Suprapubic skin (tissue), 4 donors: ENCODE results near the gene RFX8. TPM values are rescaled to one million over a fixed set of nuclear protein-coding genes. Genes with fewer than 3 reads are reported as not detected.

Source experiments
- DNase-seq, 2 donors: peaks; one replicate each; pipeline ENCODE4 v3.0.0-alpha.2; 2019; ENCODE audit warnings: low spot score in 2 of 2
- H3K27ac ChIP-seq: fragments of 200-600 bp; sonication (generic); one replicate; pipeline ENCODE4 v1.5.1; 2019
- H3K27me3 ChIP-seq: fragments of 200-600 bp; sonication (generic); one replicate; pipeline ENCODE4 v1.5.1; 2019
- H3K36me3 ChIP-seq: fragments of 200-600 bp; sonication (generic); one replicate; pipeline ENCODE4 v1.5.1; 2019
- H3K4me1 ChIP-seq: fragments of 200-600 bp; sonication (generic); one replicate; pipeline ENCODE4 v1.5.1; 2019
- H3K4me3 ChIP-seq: fragments of 200-600 bp; sonication (generic); one replicate; pipeline ENCODE4 v1.5.1; 2019; ENCODE audit warnings: mild to moderate bottlenecking
- H3K9me3 ChIP-seq: fragments of 200-600 bp; sonication (generic); one replicate; pipeline ENCODE4 v1.5.1; 2019
- CTCF ChIP-seq, 2 donors: fragments of 200-600 bp in 1 of 2; fragments of 450-650 bp in 1 of 2; sonication (generic) in 1 of 2; IDR thresholded peaks; one replicate each; pipeline ENCODE4 v1.5.1; 2016 to 2019; ENCODE audit warnings: antibody characterized with exemption in 2 of 2, mild to moderate bottlenecking in 1 of 2, moderate library complexity in 1 of 2
- EP300 ChIP-seq: sonication (generic); formaldehyde crosslinking; IDR thresholded peaks from one replicate; pipeline ENCODE4 v1.6.1; 2017; ENCODE audit warnings: antibody characterized with exemption
- POLR2A ChIP-seq, 2 donors: fragments of 450-650 bp; IDR thresholded peaks; one replicate each; pipeline ENCODE4 v1.6.1; 2017; ENCODE audit warnings: antibody characterized with exemption in 2 of 2, mild to moderate bottlenecking in 2 of 2, moderate library complexity in 2 of 2
- POLR2AphosphoS5 ChIP-seq, 3 donors: sonication (generic); formaldehyde crosslinking; IDR thresholded peaks; one replicate each; pipeline ENCODE4 v1.6.1; 2017; ENCODE audit warnings: antibody characterized with exemption in 3 of 3
- WGBS: methylation state at CpG from one replicate; pipeline ENCODE4 v1.1.5; 2018; 5-methylcytosine and 5-hydroxymethylcytosine counted together
- total RNA-seq, 4 donors: library from RNA; depleted of rRNA; stranded (reverse); fragments of >200 nt; gene quantifications; one replicate each; pipeline ENCODE4 v1.1.0, GENCODE V29; 2016

RFX8 gene
- total RNA-seq, 4 donors from 2014 or later, result 0.70 TPM; not detected in 3

GRCh38 chr2:101398116-101398821 is 76.6 kb downstream of the RFX8 start:
- WGBS, result 75% methylated on average over 10 of the region's 10 CpGs
- DNase-seq, result no peak
- Histone ChIP-seq H3K4me3 (no peak overlapping the region), H3K4me1 (no peaks in the 10 kb centered on the region), H3K27me3 (no peaks in the 10 kb centered on the region), H3K9me3 (no peaks in the 10 kb centered on the region), H3K36me3 (no peaks in the 10 kb centered on the region), H3K27ac (no peak overlapping the region)
- TF ChIP-seq POLR2A (IDR thresholded peaks at IDR 0.05) (no peak), POLR2AphosphoS5 (IDR thresholded peaks at IDR 0.05) (no peak), CTCF (IDR thresholded peaks at IDR 0.05) (no peak), EP300 (no peak)

- Histone ChIP-seq H3K4me1 (no peaks in the 10 kb centered on the region), H3K4me3 (no peak overlapping the region), H3K36me3 (no peaks in the 10 kb centered on the region), H3K27me3 (no peaks in the 10 kb centered on the region), H3K27ac (no peak overlapping the region), H3K9me3 (no peaks in the 10 kb centered on the region)
- no peak for DNase-seq
- TF ChIP-seq POLR2A (IDR thresholded peaks at IDR 0.05) (no peak), CTCF (IDR thresholded peaks at IDR 0.05) (no peak), EP300 (no peak), POLR2AphosphoS5 (IDR thresholded peaks at IDR 0.05) (no peak)
- WGBS, result 67% methylated on average over 2 of the region's 2 CpGs
These were observed 78.6 kb downstream of the RFX8 start for GRCh38 chr2:101396316-101396717.

GRCh38 chr2:101395545-101396315 is 79.2 kb downstream of the RFX8 start:
- no peak overlapping the region for H3K4me3 ChIP-seq
- no peaks in the 10 kb centered on the region for H3K9me3 ChIP-seq
- no peaks in the 10 kb centered on the region for H3K36me3 ChIP-seq
- no peak overlapping the region for H3K27ac ChIP-seq
- H3K4me1 ChIP-seq, result no peaks in the 10 kb centered on the region
- no peak for DNase-seq
- H3K27me3 ChIP-seq, result no peaks in the 10 kb centered on the region
- TF ChIP-seq POLR2AphosphoS5 (IDR thresholded peaks at IDR 0.05) (no peak), EP300 (no peak)
- 94% methylated on average over 6 of the region's 6 CpGs for WGBS

GRCh38 chr2:101388232-101388631 is 86.7 kb downstream of the RFX8 start:
- no peaks in the 10 kb centered on the region for H3K9me3 ChIP-seq
- H3K27me3 ChIP-seq, result peaks cover 45% of the 10 kb centered on the region
- WGBS, result 48% methylated on average over 4 of the region's 4 CpGs
- no peak overlapping the region for H3K27ac ChIP-seq
- H3K4me1 ChIP-seq, result peaks cover 19% of the 10 kb centered on the region
- DNase-seq, result peak in 1 of 2 donors; percentile 9
- H3K36me3 ChIP-seq, result no peaks in the 10 kb centered on the region
- TF ChIP-seq POLR2A (IDR thresholded peaks at IDR 0.05) (no peak), CTCF (IDR thresholded peaks at IDR 0.05) (no peak), POLR2AphosphoS5 (IDR thresholded peaks at IDR 0.05) (no peak), EP300 (no peak)
- no peak overlapping the region for H3K4me3 ChIP-seq

GRCh38 chr2:101387151-101387834 is 87.6 kb downstream of the RFX8 start, which contains the start of gene CREG2:
CREG2 (minus strand) TSS chr2:101387503; CDS start chr2:101387457, 46 bp downstream.
- H3K4me3 ChIP-seq, result peak within 1 kb of the TSS; percentile 63
- WGBS, result 0% methylated on average over 1 of the region's 79 CpGs
- H3K36me3 ChIP-seq, result no peaks in the 10 kb centered on the region
- peaks cover 19% of the 10 kb centered on the region for H3K4me1 ChIP-seq
- H3K27me3 ChIP-seq, result peaks cover 45% of the 10 kb centered on the region
- TF ChIP-seq POLR2A (IDR thresholded peaks at IDR 0.05) (no peak), POLR2AphosphoS5 (IDR thresholded peaks at IDR 0.05) (no peak), CTCF (IDR thresholded peaks at IDR 0.05) (peak in 1 of 2 donors; percentile 64), EP300 (no peak)
- no peak within 1 kb of the TSS for H3K27ac ChIP-seq
- H3K9me3 ChIP-seq, result no peaks in the 10 kb centered on the region
- peak; percentile 70 to 79 for DNase-seq
